Measurements from ENCODE around the gene UBL3. TPM values are rescaled to one million over a fixed set of nuclear protein-coding genes. Genes with fewer than 3 reads are reported as not detected.
A peak's percentile ranks its signal among the peaks of the same experiment; 100 is the strongest.

Gene UBL3
- total and polyA plus RNA-seq, 10 donors = 10.2 to 39.1 (median 30.5) TPM

DNA sequence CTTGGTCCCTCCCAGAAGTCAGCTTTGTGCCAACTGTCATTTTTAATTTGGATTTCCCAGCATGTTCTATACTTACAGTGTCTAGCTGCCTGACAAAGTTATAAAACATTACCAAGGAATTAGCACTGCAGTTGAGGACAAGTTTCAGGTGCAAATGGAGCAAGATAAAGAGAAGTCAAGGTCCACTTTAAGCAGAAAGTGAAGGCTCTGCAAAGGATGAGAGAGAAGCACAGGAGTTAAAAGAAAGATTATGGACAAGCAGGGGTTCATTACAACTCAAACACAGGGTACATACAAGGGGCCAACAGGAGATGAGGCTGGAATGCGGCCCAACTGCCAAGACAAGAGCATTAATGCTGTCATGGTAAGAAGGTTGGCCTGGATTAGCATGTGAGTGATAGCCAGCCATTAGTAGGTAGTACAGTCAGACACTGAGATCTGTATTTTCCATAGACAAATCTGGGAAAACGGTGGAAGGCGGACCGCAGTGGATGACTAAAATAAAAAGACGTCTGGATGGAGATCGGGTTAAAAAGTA, 17.6 kb downstream of the UBL3 start:
- whole genome bisulfite sequencing, 5 donors = 93 to 98% (median 94%) methylated on average over 6 of the region's 6 CpGs
- TF ChIP-seq, protein P1, sequence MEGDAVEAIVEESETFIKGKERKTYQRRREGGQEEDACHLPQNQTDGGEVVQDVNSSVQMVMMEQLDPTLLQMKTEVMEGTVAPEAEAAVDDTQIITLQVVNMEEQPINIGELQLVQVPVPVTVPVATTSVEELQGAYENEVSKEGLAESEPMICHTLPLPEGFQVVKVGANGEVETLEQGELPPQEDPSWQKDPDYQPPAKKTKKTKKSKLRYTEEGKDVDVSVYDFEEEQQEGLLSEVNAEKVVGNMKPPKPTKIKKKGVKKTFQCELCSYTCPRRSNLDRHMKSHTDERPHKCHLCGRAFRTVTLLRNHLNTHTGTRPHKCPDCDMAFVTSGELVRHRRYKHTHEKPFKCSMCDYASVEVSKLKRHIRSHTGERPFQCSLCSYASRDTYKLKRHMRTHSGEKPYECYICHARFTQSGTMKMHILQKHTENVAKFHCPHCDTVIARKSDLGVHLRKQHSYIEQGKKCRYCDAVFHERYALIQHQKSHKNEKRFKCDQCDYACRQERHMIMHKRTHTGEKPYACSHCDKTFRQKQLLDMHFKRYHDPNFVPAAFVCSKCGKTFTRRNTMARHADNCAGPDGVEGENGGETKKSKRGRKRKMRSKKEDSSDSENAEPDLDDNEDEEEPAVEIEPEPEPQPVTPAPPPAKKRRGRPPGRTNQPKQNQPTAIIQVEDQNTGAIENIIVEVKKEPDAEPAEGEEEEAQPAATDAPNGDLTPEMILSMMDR (IDR thresholded peaks at IDR 0.05 in 8 of 11, conservative IDR thresholded peaks at IDR 0.05 in 3 of 11) = no peak
- no peak for TF ChIP-seq POLR2A (IDR thresholded peaks at IDR 0.05)
- TF ChIP-seq POLR2AphosphoS5 (IDR thresholded peaks at IDR 0.05) = no peak
- Histone ChIP-seq H3K27ac (no peak overlapping the region), H3K4me1 (peaks cover 0 to 29% (median 15%) of the 10 kb centered on the region in 6 donors), H3K36me3 (peaks cover 0 to 11% (median 0%) of the 10 kb centered on the region in 6 donors), H3K9me3 (no peaks in the 10 kb centered on the region), H3K4me3 (no peak overlapping the region), H3K27me3 (replicated peaks in 1 of 7) (no peaks in the 10 kb centered on the region)
- intact Hi-C loops (cut with DNase I; ENCODE audit: low total_unique reads) = no loop called here
- no peak for DNase-seq

- intact Hi-C loops (cut with DNase I; ENCODE audit: low total_unique reads) = no loop called here
- H3K9me3 ChIP-seq = no peaks in the 10 kb centered on the region
Measured at GRCh38 chr13:29830000-29830399, 20.4 kb downstream of the UBL3 start.

DNA sequence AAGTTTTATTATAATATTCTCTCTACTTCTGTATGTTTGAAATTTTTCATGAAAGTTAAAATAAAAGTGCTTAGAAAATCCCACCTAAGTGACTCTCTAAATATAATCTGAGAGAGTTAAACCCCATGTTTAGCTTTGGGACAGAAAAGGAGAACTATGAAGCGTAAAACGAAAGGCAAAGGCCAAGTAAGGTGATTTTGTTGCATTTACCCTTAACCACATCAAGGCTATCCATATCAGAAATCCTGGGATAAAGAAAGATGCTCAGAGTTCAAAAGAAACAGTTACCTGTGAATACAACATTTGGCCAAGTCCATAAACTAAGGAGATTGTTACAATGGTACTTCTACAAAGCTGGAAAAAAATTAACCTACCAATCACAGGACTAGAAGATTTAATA, 31.3 kb downstream of the UBL3 start:
- Histone ChIP-seq H3K27ac (peak overlapping the region in 2 of 8 donors; percentile 51 to 58), H3K36me3 (no peaks in the 10 kb centered on the region), H3K27me3 (replicated peaks in 1 of 7) (no peaks in the 10 kb centered on the region), H3K4me3 (no peak overlapping the region), H3K4me1 (peaks cover 26 to 53% (median 39%) of the 10 kb centered on the region in 6 donors), H3K9me3 (peaks cover 0 to 10% (median 4%) of the 10 kb centered on the region in 8 donors)
- TF ChIP-seq, protein P1 (IDR thresholded peaks at IDR 0.05 in 8 of 11, conservative IDR thresholded peaks at IDR 0.05 in 3 of 11) = no peak
- no peak for TF ChIP-seq POLR2A (IDR thresholded peaks at IDR 0.05)
- no peak for TF ChIP-seq POLR2AphosphoS5 (IDR thresholded peaks at IDR 0.05)
- no peak for DNase-seq
- WGBS, 5 donors = 52 to 70% (median 57%) methylated on average over 2 of the region's 2 CpGs
- intact Hi-C loops (cut with DNase I; ENCODE audit: low total_unique reads) = no loop called here

More at GRCh38 chr13:29830000-29830399, 20.4 kb downstream of the UBL3 start:
- Histone ChIP-seq H3K4me1 (peaks cover 0 to 10% (median 2%) of the 10 kb centered on the region in 6 donors), H3K27me3 (replicated peaks in 1 of 7) (no peaks in the 10 kb centered on the region), H3K36me3 (peaks cover 0 to 11% (median 0%) of the 10 kb centered on the region in 6 donors), H3K27ac (no peak overlapping the region), H3K4me3 (no peak overlapping the region)
- DNase-seq = no peak
- no peak for TF ChIP-seq POLR2A (IDR thresholded peaks at IDR 0.05)
- TF ChIP-seq, protein P1 (IDR thresholded peaks at IDR 0.05 in 8 of 11, conservative IDR thresholded peaks at IDR 0.05 in 3 of 11) = no peak
- no peak for TF ChIP-seq POLR2AphosphoS5 (IDR thresholded peaks at IDR 0.05)

- Histone ChIP-seq H3K36me3 (no peaks in the 10 kb centered on the region), H3K27ac (peak overlapping the region in 6 of 8 donors; percentile 23 to 58 (median 36)), H3K4me1 (peaks cover 26 to 65% (median 41%) of the 10 kb centered on the region in 6 donors), H3K9me3 (peaks cover 0 to 10% (median 3%) of the 10 kb centered on the region in 8 donors), H3K27me3 (replicated peaks in 1 of 7) (no peaks in the 10 kb centered on the region), H3K4me3 (no peak overlapping the region)
- intact Hi-C loops (cut with DNase I; ENCODE audit: low total_unique reads) = no loop called here
- DNase-seq = no peak
- TF ChIP-seq POLR2A (IDR thresholded peaks at IDR 0.05) = no peak
- TF ChIP-seq, protein P1 (IDR thresholded peaks at IDR 0.05 in 8 of 11, conservative IDR thresholded peaks at IDR 0.05 in 3 of 11) = no peak
- TF ChIP-seq POLR2AphosphoS5 (IDR thresholded peaks at IDR 0.05) = no peak
- 26 to 39% (median 32%) methylated on average over 3 of the region's 3 CpGs for WGBS, 5 donors
Measured at GRCh38 chr13:29817604-29818378, 32.6 kb downstream of the UBL3 start.
